HG03442 (cell line): ENCODE results near the gene JPH2.

Source experiments
- ATAC-seq: cut with Tn5 transposase; IDR thresholded peaks from one replicate; pipeline ENCODE4 v1.9.1; 2021; ENCODE audit warnings: mild to moderate bottlenecking, moderate library complexity; ENCODE audit not compliant: unreplicated experiment

The JPH2 gene

GRCh38 chr20:44065401-44066340 lies 121.3 kb downstream of the JPH2 start:
- no peak for ATAC-seq

GRCh38 chr20:44064501-44065400 lies 122.2 kb downstream of the JPH2 start:
- ATAC-seq: no peak
